H9 (cell line): ENCODE results near the gene GPC3. TPM values are rescaled to one million over a fixed set of nuclear protein-coding genes. Genes with fewer than 3 reads are reported as not detected.

Experiments
- DNase-seq: peaks from one replicate; pipeline ENCODE4 v3.0.0-alpha.2; 2017
- H2AFZ ChIP-seq: one replicate; pipeline ENCODE4 v1.6.1; 2013; ENCODE audit warnings: mild to moderate bottlenecking, low read length, control low read depth, moderate library complexity
- H2AK5ac ChIP-seq: 2 replicates; pipeline ENCODE4 v1.6.1; 2013; ENCODE audit warnings: low read length, control low read depth, mixed read lengths; ENCODE audit not compliant: insufficient read length
- H2BK120ac ChIP-seq: one replicate; pipeline ENCODE4 v1.6.1; 2013; ENCODE audit warnings: low read depth, mild to moderate bottlenecking, low read length, control low read depth, inconsistent platforms; ENCODE audit not compliant: poor library complexity, severe bottlenecking
- H2BK12ac ChIP-seq: 2 replicates; pipeline ENCODE4 v1.6.1; 2013; ENCODE audit warnings: low read length, control low read depth, mixed read lengths, low read depth; ENCODE audit not compliant: insufficient read length
- H2BK15ac ChIP-seq: 2 replicates; pipeline ENCODE4 v1.6.1; 2013; ENCODE audit warnings: low read depth, low read length, control low read depth
- H2BK20ac ChIP-seq: one replicate; pipeline ENCODE4 v1.6.1; 2013; ENCODE audit warnings: low read depth, mild to moderate bottlenecking, low read length, control low read depth, inconsistent platforms; ENCODE audit not compliant: poor library complexity, severe bottlenecking
- H2BK5ac ChIP-seq: 2 replicates; pipeline ENCODE4 v1.6.1; 2013; ENCODE audit warnings: low read length, control low read depth, mixed read lengths; ENCODE audit not compliant: insufficient read length
- H3K14ac ChIP-seq: 2 replicates; pipeline ENCODE4 v1.6.1; 2013; ENCODE audit warnings: low read length, control low read depth; ENCODE audit not compliant: insufficient read depth
- H3K18ac ChIP-seq: 2 replicates; pipeline ENCODE4 v1.6.1; 2013; ENCODE audit warnings: low read depth, mild to moderate bottlenecking, mixed read lengths, low read length, control low read depth; ENCODE audit not compliant: insufficient read length
- H3K23ac ChIP-seq: 2 replicates; pipeline ENCODE4 v1.6.1; 2013; ENCODE audit warnings: low read length, control low read depth, mixed read lengths, low read depth; ENCODE audit not compliant: insufficient read length
- H3K23me2 ChIP-seq: 2 replicates; pipeline ENCODE4 v1.6.1; 2013; ENCODE audit warnings: low read depth, mild to moderate bottlenecking, mixed read lengths, low read length, control low read depth; ENCODE audit not compliant: insufficient read length, poor library complexity, severe bottlenecking
- H3K27ac ChIP-seq: 2 replicates; pipeline ENCODE4 v1.5.1; 2013; ENCODE audit warnings: low read length, control low read depth, mixed read lengths, low read depth; ENCODE audit not compliant: insufficient read length
- H3K27me3 ChIP-seq: 2 replicates; pipeline ENCODE4 v1.6.1; 2013; ENCODE audit warnings: low read length, control low read depth, inconsistent platforms; ENCODE audit not compliant: insufficient read depth
- H3K4ac ChIP-seq: 2 replicates; pipeline ENCODE4 v1.6.1; 2013; ENCODE audit warnings: low read depth, mild to moderate bottlenecking, control low read depth, inconsistent platforms, low read length, moderate library complexity
- H3K4me1 ChIP-seq: 2 replicates; pipeline ENCODE4 v1.6.1; 2013; ENCODE audit warnings: low read length, control low read depth, inconsistent platforms; ENCODE audit not compliant: insufficient read depth
- H3K4me2 ChIP-seq: 2 replicates; pipeline ENCODE4 v1.6.1; 2013; ENCODE audit warnings: low read length, control low read depth, mixed read lengths; ENCODE audit not compliant: insufficient read length, insufficient read depth
- H3K56ac ChIP-seq: 2 replicates; pipeline ENCODE4 v1.6.1; 2013; ENCODE audit warnings: low read depth, mild to moderate bottlenecking, mixed read lengths, low read length, control low read depth; ENCODE audit not compliant: insufficient read length
- H3K79me1 ChIP-seq: 2 replicates; pipeline ENCODE4 v1.6.1; 2013; ENCODE audit warnings: low read depth, mild to moderate bottlenecking, moderate library complexity, low read length, control low read depth, inconsistent platforms; ENCODE audit not compliant: insufficient read depth, poor library complexity, severe bottlenecking
- H3K79me2 ChIP-seq: 2 replicates; pipeline ENCODE4 v1.6.1; 2013; ENCODE audit warnings: low read length, control low read depth, inconsistent platforms; ENCODE audit not compliant: insufficient read depth
- H3K9ac ChIP-seq: 2 replicates; pipeline ENCODE4 v1.6.1; 2013; ENCODE audit warnings: low read length, control low read depth, mixed read lengths; ENCODE audit not compliant: insufficient read length; ENCODE audit errors: extremely low read depth
- H3K9me3 ChIP-seq: one replicate; pipeline ENCODE4 v1.6.1; 2013; ENCODE audit warnings: low read depth, low read length, inconsistent platforms; ENCODE audit not compliant: control insufficient read depth
- H3T11ph ChIP-seq: one replicate; pipeline ENCODE4 v1.6.1; 2013; ENCODE audit warnings: mild to moderate bottlenecking, low read length, control low read depth, inconsistent platforms
- H4K20me1 ChIP-seq: one replicate; pipeline ENCODE4 v1.6.1; 2013; ENCODE audit not compliant: control insufficient read depth, insufficient read length, insufficient read depth
- H4K5ac ChIP-seq: 2 replicates; pipeline ENCODE4 v1.6.1; 2013; ENCODE audit warnings: low read depth, mild to moderate bottlenecking, mixed read lengths, low read length, control low read depth; ENCODE audit not compliant: insufficient read length
- H4K8ac ChIP-seq: replicated peaks from 2 replicates; pipeline ENCODE4 v1.6.1; 2013; ENCODE audit warnings: low read length, control low read depth, mixed read lengths, low read depth; ENCODE audit not compliant: insufficient read length
- H4K91ac ChIP-seq: 2 replicates; pipeline ENCODE4 v1.6.1; 2013; ENCODE audit warnings: low read depth, mild to moderate bottlenecking, moderate library complexity, mixed read lengths, low read length, control low read depth; ENCODE audit not compliant: insufficient read length
- H3K27ac Mint-ChIP-seq, 3 experiments: 2 replicates in 2 of 3; 3 replicates in 1 of 3; pipeline ENCODE4 v1.8.0; 2020 to 2021; ENCODE audit warnings: mixed read lengths in 3 of 3, mild to moderate bottlenecking in 1 of 3, moderate library complexity in 1 of 3
- H3K27me3 Mint-ChIP-seq: 2 replicates; pipeline ENCODE4 v1.8.0; 2021; ENCODE audit warnings: low read depth, mild to moderate bottlenecking, moderate library complexity, mixed read lengths
- H3K36me3 Mint-ChIP-seq, 3 experiments: 2 replicates in 2 of 3; 3 replicates in 1 of 3; pipeline ENCODE4 v1.8.0; 2020 to 2021; ENCODE audit warnings: low read depth in 3 of 3, mixed read lengths in 3 of 3; ENCODE audit not compliant: insufficient read depth in 1 of 3
- H3K4me1 Mint-ChIP-seq, 2 experiments: 2 replicates each; pipeline ENCODE4 v1.8.0; 2020; ENCODE audit warnings: mixed read lengths in 2 of 2
- H3K4me3 Mint-ChIP-seq, 2 experiments: 2 replicates in 1 of 2; 3 replicates in 1 of 2; pipeline ENCODE4 v1.8.0; 2020 to 2021; ENCODE audit warnings: mild to moderate bottlenecking in 2 of 2, mixed read lengths in 2 of 2, moderate library complexity in 1 of 2
- H3K9me3 Mint-ChIP-seq, 2 experiments: 2 replicates in 1 of 2; 3 replicates in 1 of 2; pipeline ENCODE4 v1.8.0; 2020; ENCODE audit warnings: mild to moderate bottlenecking in 2 of 2, mixed read lengths in 2 of 2, moderate library complexity in 1 of 2
- CTCF ChIP-seq: fragments of 200-600 bp; sonication (generic); conservative IDR thresholded peaks from 3 replicates; pipeline ENCODE4 v1.8.0; 2021; ENCODE audit warnings: antibody characterized with exemption, mild to moderate bottlenecking
- total RNA-seq: library from RNA; stranded (reverse); gene quantifications from 2 replicates; pipeline ENCODE4 v1.2.1, GENCODE V29; 2021

GPC3 gene
- total RNA-seq, 1 experiment from 2014 or later, result 108 TPM

GRCh38 chrX:133666256-133666655 lies 319.1 kb downstream of the GPC3 start:
- no peaks in the 10 kb centered on the region for H3K27me3 Mint-ChIP-seq
- Histone ChIP-seq H2AK5ac (no peak overlapping the region), H4K5ac (no peak overlapping the region), H3K14ac (no peak overlapping the region), H2BK20ac (no peak overlapping the region), H3K23ac (no peak overlapping the region), H3K27ac (no peak overlapping the region), H3K9me3 (no peaks in the 10 kb centered on the region), H3K79me1 (no peaks in the 10 kb centered on the region), H3K4me2 (no peak overlapping the region), H3K4ac (no peak overlapping the region), H3K18ac (no peak overlapping the region), H3K56ac (no peak overlapping the region), H2BK5ac (no peak overlapping the region), H2BK15ac (no peak overlapping the region), H3K27me3 (no peaks in the 10 kb centered on the region), H3K4me1 (peaks cover 17% of the 10 kb centered on the region), H4K20me1 (no peaks in the 10 kb centered on the region), H3K9ac (no peak overlapping the region), H4K8ac (no peak overlapping the region), H2AFZ (no peak overlapping the region), H3T11ph (no peak overlapping the region), H2BK12ac (no peak overlapping the region), H3K79me2 (no peaks in the 10 kb centered on the region), H2BK120ac (no peak overlapping the region), H4K91ac (no peak overlapping the region), H3K23me2 (no peaks in the 10 kb centered on the region)
- H3K27ac Mint-ChIP-seq, result no peak overlapping the region; a peak in 1 of 7 replicates
- peaks cover 0 to 4% (median 0%) of the 10 kb centered on the region in 3 experiments; a peak in 1 of 7 replicates for H3K36me3 Mint-ChIP-seq
- no peak overlapping the region for H3K4me3 Mint-ChIP-seq
- TF ChIP-seq CTCF, result no peak
- H3K4me1 Mint-ChIP-seq, result peaks cover 35 to 48% of the 10 kb centered on the region in 2 experiments
- H3K9me3 Mint-ChIP-seq, result no peaks in the 10 kb centered on the region
- no peak for DNase-seq
